Neuronal stem cell (in vitro differentiated cells): ENCODE data around the gene HUNK.

Experiments used
- DNase-seq: peaks from one replicate; pipeline ENCODE4 v3.0.0-alpha.2; 2013; ENCODE audit warnings: low spot score
- H2AFZ ChIP-seq: one replicate; pipeline ENCODE4 v1.6.1; 2013; ENCODE audit warnings: mild to moderate bottlenecking, low read length, inconsistent platforms
- H2AK5ac ChIP-seq: 2 replicates; pipeline ENCODE4 v1.6.1; 2013; ENCODE audit warnings: low read depth, mild to moderate bottlenecking, inconsistent platforms, low read length, moderate library complexity, mixed read lengths
- H2BK120ac ChIP-seq: 2 replicates; pipeline ENCODE4 v1.6.1; 2013; ENCODE audit warnings: low read depth, mild to moderate bottlenecking, inconsistent platforms, low read length, moderate library complexity, mixed read lengths
- H2BK12ac ChIP-seq: one replicate; pipeline ENCODE4 v1.6.1; 2013; ENCODE audit warnings: low read length, inconsistent platforms
- H2BK15ac ChIP-seq: 2 replicates; pipeline ENCODE4 v1.6.1; 2013; ENCODE audit warnings: mild to moderate bottlenecking, low read length, inconsistent platforms, mixed read lengths
- H2BK5ac ChIP-seq: one replicate; pipeline ENCODE4 v1.6.1; 2013; ENCODE audit warnings: inconsistent platforms, mild to moderate bottlenecking, low read length, moderate library complexity
- H3K14ac ChIP-seq: one replicate; pipeline ENCODE4 v1.6.1; 2013; ENCODE audit warnings: low read length, inconsistent platforms
- H3K18ac ChIP-seq: 2 replicates; pipeline ENCODE4 v1.6.1; 2013; ENCODE audit warnings: low read length, inconsistent platforms
- H3K23ac ChIP-seq: 2 replicates; pipeline ENCODE4 v1.6.1; 2013; ENCODE audit warnings: low read depth, mild to moderate bottlenecking, mixed read lengths, low read length, inconsistent platforms; ENCODE audit not compliant: poor library complexity
- H3K27ac ChIP-seq: replicated peaks from 3 replicates; pipeline ENCODE4 v1.5.1; 2013; ENCODE audit warnings: low read length, inconsistent platforms
- H3K27me3 ChIP-seq, 3 experiments: 2 replicates each; pipeline ENCODE4 v1.6.1; 2013; ENCODE audit warnings: low read length in 3 of 3, mild to moderate bottlenecking in 2 of 3, inconsistent platforms in 1 of 3, low read depth in 1 of 3, mixed read lengths in 1 of 3, moderate library complexity in 1 of 3; ENCODE audit not compliant: control insufficient read depth in 3 of 3, insufficient read depth in 3 of 3
- H3K36me3 ChIP-seq, 2 donors: replicated peaks in 1 of 2; 2 replicates each; pipeline ENCODE4 v1.6.1; 2013; ENCODE audit warnings: low read length in 2 of 2; ENCODE audit not compliant: control insufficient read depth in 2 of 2, insufficient read depth in 2 of 2
- H3K4ac ChIP-seq: 2 replicates; pipeline ENCODE4 v1.6.1; 2013; ENCODE audit warnings: inconsistent platforms, mild to moderate bottlenecking, low read length, moderate library complexity
- H3K4me1 ChIP-seq, 2 donors: 1 replicate in 1 of 2; 2 replicates in 1 of 2; pipeline ENCODE4 v1.6.1; 2013; ENCODE audit warnings: low read length in 2 of 2, low read depth in 1 of 2; ENCODE audit not compliant: control insufficient read depth in 2 of 2, insufficient read depth in 1 of 2
- H3K4me2 ChIP-seq: one replicate; pipeline ENCODE4 v1.6.1; 2013; ENCODE audit warnings: mild to moderate bottlenecking, low read length, inconsistent platforms; ENCODE audit not compliant: insufficient read depth, poor library complexity, severe bottlenecking
- H3K4me3 ChIP-seq, 2 donors: 2 replicates each; pipeline ENCODE4 v1.5.1; 2013; ENCODE audit warnings: low read length in 2 of 2, mild to moderate bottlenecking in 2 of 2, inconsistent platforms in 1 of 2, moderate library complexity in 1 of 2
- H3K79me1 ChIP-seq: one replicate; pipeline ENCODE4 v1.6.1; 2013; ENCODE audit warnings: low read depth, mild to moderate bottlenecking, inconsistent platforms, low read length, moderate library complexity
- H3K9ac ChIP-seq: one replicate; pipeline ENCODE4 v1.6.1; 2013; ENCODE audit warnings: mild to moderate bottlenecking, low read depth, low read length, inconsistent platforms; ENCODE audit not compliant: poor library complexity
- H3K9me3 ChIP-seq, 2 donors: replicated peaks in 1 of 2; 2 replicates each; pipeline versions ENCODE3 to v1.6.1; 2013; ENCODE audit warnings: low read length in 2 of 2, mild to moderate bottlenecking in 2 of 2, inconsistent platforms in 1 of 2, low read depth in 1 of 2, mixed read lengths in 1 of 2, moderate library complexity in 1 of 2; ENCODE audit not compliant: control insufficient read depth in 2 of 2, insufficient read depth in 1 of 2
- H4K8ac ChIP-seq: one replicate; pipeline ENCODE4 v1.6.1; 2013; ENCODE audit warnings: low read depth, mild to moderate bottlenecking, inconsistent platforms, low read length, moderate library complexity
- H4K91ac ChIP-seq: one replicate; pipeline ENCODE4 v1.6.1; 2013; ENCODE audit warnings: low read length, low read depth, mild to moderate bottlenecking, inconsistent platforms; ENCODE audit not compliant: poor library complexity
- WGBS, 2 donors: extraction: QIAGEN DNeasy Blood & Tissue Kit; methylation state at CpG; one replicate each; pipeline ENCODE4 v1.1.7; 2013; ENCODE audit warnings: missing lambda C conversion rate in 2 of 2, mixed read lengths in 1 of 2; ENCODE audit not compliant: insufficient read length in 2 of 2, insufficient replicate concordance in 1 of 2; ENCODE audit errors: extremely low coverage in 2 of 2; 5-methylcytosine and 5-hydroxymethylcytosine counted together

HUNK gene

GRCh38 chr21:31913182-31913608 is 40.4 kb downstream of the HUNK start:
- H3K4me1 ChIP-seq, result peaks cover 21 to 26% of the 10 kb centered on the region in 2 donors
- H3K4ac ChIP-seq, result no peak overlapping the region
- peak overlapping the region; percentile 65 for H3K14ac ChIP-seq
- H3K27me3 ChIP-seq, result no peaks in the 10 kb centered on the region
- H2BK12ac ChIP-seq, result no peak overlapping the region
- WGBS, 2 donors, result no CpG with 5 or more reads among the region's 5 CpGs
- H2BK15ac ChIP-seq, result no peak overlapping the region
- no peak overlapping the region for H2AFZ ChIP-seq
- peak overlapping the region; percentile 75 for H2AK5ac ChIP-seq
- H2BK5ac ChIP-seq, result no peak overlapping the region
- no peak overlapping the region for H4K8ac ChIP-seq
- H3K9me3 ChIP-seq, result peaks cover 3 to 29% of the 10 kb centered on the region in 2 donors
- DNase-seq, result no peak
- H3K79me1 ChIP-seq, result peaks cover 5% of the 10 kb centered on the region
- H2BK120ac ChIP-seq, result no peak overlapping the region
- H3K9ac ChIP-seq, result no peak overlapping the region
- H3K4me2 ChIP-seq, result no peak overlapping the region
- no peak overlapping the region for H3K27ac ChIP-seq
- peaks cover 0 to 27% of the 10 kb centered on the region in 2 donors for H3K36me3 ChIP-seq
- no peak overlapping the region for H4K91ac ChIP-seq
- H3K23ac ChIP-seq, result peak overlapping the region; percentile 92
- peak overlapping the region; percentile 58 for H3K18ac ChIP-seq
- H3K4me3 ChIP-seq, result peak overlapping the region in 1 of 2 donors; percentile 21

- H4K8ac ChIP-seq, result no peak overlapping the region
- H3K4ac ChIP-seq, result no peak overlapping the region
- no peak overlapping the region for H3K27ac ChIP-seq
- DNase-seq, result no peak
- no peak overlapping the region for H4K91ac ChIP-seq
- H3K23ac ChIP-seq, result no peak overlapping the region
- H2AFZ ChIP-seq, result no peak overlapping the region
- H2AK5ac ChIP-seq, result no peak overlapping the region
- no peak overlapping the region for H2BK15ac ChIP-seq
- peaks cover 0 to 35% of the 10 kb centered on the region in 2 donors for H3K36me3 ChIP-seq
- peaks cover 7 to 37% of the 10 kb centered on the region in 2 donors for H3K9me3 ChIP-seq
- H3K9ac ChIP-seq, result no peak overlapping the region
- no peak overlapping the region for H2BK120ac ChIP-seq
- no peak overlapping the region for H2BK5ac ChIP-seq
- H2BK12ac ChIP-seq, result no peak overlapping the region
- no peak overlapping the region for H3K4me2 ChIP-seq
- peaks cover 9% of the 10 kb centered on the region for H3K79me1 ChIP-seq
- no peak overlapping the region for H3K4me3 ChIP-seq
- WGBS, 2 donors, result no CpG with 5 or more reads among the region's 4 CpGs
- no peaks in the 10 kb centered on the region for H3K27me3 ChIP-seq
- H3K14ac ChIP-seq, result no peak overlapping the region
- H3K18ac ChIP-seq, result no peak overlapping the region
- peaks cover 8 to 17% of the 10 kb centered on the region in 2 donors for H3K4me1 ChIP-seq
Observed at GRCh38 chr21:31914472-31914871, 41.7 kb downstream of the HUNK start.

- no CpG with 5 or more reads among the region's 3 CpGs for WGBS, 2 donors
- H3K9ac ChIP-seq, result no peak overlapping the region
- no peak overlapping the region for H3K27ac ChIP-seq
- H3K4me3 ChIP-seq, result no peak overlapping the region
- H4K8ac ChIP-seq, result no peak overlapping the region
- no peak overlapping the region for H2BK5ac ChIP-seq
- H3K9me3 ChIP-seq, result peaks cover 11 to 39% of the 10 kb centered on the region in 2 donors
- no peaks in the 10 kb centered on the region for H3K27me3 ChIP-seq
- no peak for DNase-seq
- H3K4ac ChIP-seq, result no peak overlapping the region
- H4K91ac ChIP-seq, result no peak overlapping the region
- peaks cover 0 to 35% of the 10 kb centered on the region in 2 donors for H3K36me3 ChIP-seq
- no peak overlapping the region for H2BK120ac ChIP-seq
- H3K18ac ChIP-seq, result no peak overlapping the region
- H3K79me1 ChIP-seq, result peaks cover 10% of the 10 kb centered on the region
- H2BK12ac ChIP-seq, result no peak overlapping the region
- H2AFZ ChIP-seq, result no peak overlapping the region
- H3K4me1 ChIP-seq, result peaks cover 0 to 12% of the 10 kb centered on the region in 2 donors
- no peak overlapping the region for H3K4me2 ChIP-seq
- no peak overlapping the region for H3K14ac ChIP-seq
- no peak overlapping the region for H3K23ac ChIP-seq
- no peak overlapping the region for H2AK5ac ChIP-seq
- H2BK15ac ChIP-seq, result no peak overlapping the region
Observed at GRCh38 chr21:31915566-31915965, 42.7 kb downstream of the HUNK start.

DNA sequence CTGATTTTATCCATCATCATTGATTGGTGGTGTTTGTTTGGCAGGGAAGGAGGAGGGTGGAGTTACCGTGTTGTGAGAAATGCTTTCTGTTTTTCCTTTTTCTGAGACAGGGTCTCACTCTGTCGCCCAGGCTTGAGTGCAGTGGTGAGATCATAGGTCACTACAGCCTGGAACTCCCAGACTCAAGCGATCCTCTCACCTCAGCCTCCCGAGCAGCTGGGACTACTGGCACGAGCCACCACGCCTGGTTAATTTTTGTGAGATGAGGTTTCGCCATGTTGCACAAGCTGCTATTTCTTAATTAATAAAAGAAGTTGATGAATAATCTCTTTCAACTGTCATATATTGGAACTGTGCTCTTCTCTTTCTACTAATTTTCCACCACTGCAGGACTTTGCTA is 44.3 kb downstream of the HUNK start:
- no peak for DNase-seq
- no peak overlapping the region for H2AFZ ChIP-seq
- H2BK12ac ChIP-seq, result no peak overlapping the region
- no peak overlapping the region for H3K4me3 ChIP-seq
- peaks cover 9 to 25% of the 10 kb centered on the region in 2 donors for H3K9me3 ChIP-seq
- no peak overlapping the region for H2BK5ac ChIP-seq
- no CpG with 5 or more reads among the region's 7 CpGs for WGBS, 2 donors
- no peak overlapping the region for H3K4ac ChIP-seq
- no peak overlapping the region for H4K8ac ChIP-seq
- peaks cover 0 to 20% of the 10 kb centered on the region in 2 donors for H3K36me3 ChIP-seq
- H3K27me3 ChIP-seq, result no peaks in the 10 kb centered on the region
- H3K4me1 ChIP-seq, result peaks cover 0 to 7% of the 10 kb centered on the region in 2 donors
- H4K91ac ChIP-seq, result no peak overlapping the region
- no peak overlapping the region for H3K14ac ChIP-seq
- no peak overlapping the region for H3K27ac ChIP-seq
- no peak overlapping the region for H3K4me2 ChIP-seq
- H2BK120ac ChIP-seq, result no peak overlapping the region
- H2AK5ac ChIP-seq, result no peak overlapping the region
- H2BK15ac ChIP-seq, result no peak overlapping the region
- peaks cover 9% of the 10 kb centered on the region for H3K79me1 ChIP-seq
- no peak overlapping the region for H3K23ac ChIP-seq
- H3K18ac ChIP-seq, result no peak overlapping the region
- H3K9ac ChIP-seq, result no peak overlapping the region
